ENCODE results near the gene MMD. TPM values are rescaled to one million over a fixed set of nuclear protein-coding genes. Genes with fewer than 3 reads are reported as not detected.

Gene MMD
- total RNA-seq, 4 donors from 2014 or later: 136 to 343 (median 201) TPM

GRCh38 chr17:55416470-55417052 is 5.1 kb downstream of the MMD start:
- TF ChIP-seq CTCF (IDR thresholded peaks at IDR 0.05; ENCODE audit: low read depth): no peak

GRCh38 chr17:55416000-55416399 is 5.6 kb downstream of the MMD start:
- TF ChIP-seq CTCF (IDR thresholded peaks at IDR 0.05; ENCODE audit: low read depth): no peak

GRCh38 chr17:55414983-55415382 is 6.7 kb downstream of the MMD start:
- no peak for TF ChIP-seq CTCF (IDR thresholded peaks at IDR 0.05; ENCODE audit: low read depth)

- TF ChIP-seq CTCF (IDR thresholded peaks at IDR 0.05; ENCODE audit: low read depth): no peak
These were observed 7.7 kb downstream of the MMD start for GRCh38 chr17:55413825-55414489.

- TF ChIP-seq CTCF (IDR thresholded peaks at IDR 0.05; ENCODE audit: low read depth): no peak
These were observed 10.2 kb downstream of the MMD start for GRCh38 chr17:55411463-55411855.

GRCh38 chr17:55410722-55411462 is 10.7 kb downstream of the MMD start:
- TF ChIP-seq CTCF (IDR thresholded peaks at IDR 0.05; ENCODE audit: low read depth): no peak

- no peak for TF ChIP-seq CTCF (IDR thresholded peaks at IDR 0.05; ENCODE audit: low read depth)
These were observed 12.4 kb downstream of the MMD start for GRCh38 chr17:55409030-55409800.

Data from subcutaneous adipose tissue (tissue), 4 donors.